HCT116 (cell line): ENCODE measurements around the gene ADAMTS3. TPM values are rescaled to one million over a fixed set of nuclear protein-coding genes. Genes with fewer than 3 reads are reported as not detected.

Experiments
- ATAC-seq: fragments of 200-7000 bp; cut with Tn5 transposase; 2 replicates; pipeline ENCODE4 v1.9.1; 2020; ENCODE audit warnings: mild to moderate bottlenecking, moderate library complexity
- Bru-seq: library from RNA; stranded (reverse); fragments of 400-500 nt; gene quantifications from one replicate; lab custom pipeline; 2021; lab: Mats Ljungman, UMichigan
- BruChase-seq, 2 experiments: library from RNA; stranded (reverse); fragments of 400-500 nt; gene quantifications; one replicate each; lab custom pipeline; 2021; lab: Mats Ljungman, UMichigan
- BruUV-seq: library from RNA; stranded (reverse); fragments of 400-500 nt; replicated peaks from 2 replicates; lab custom pipeline; 2021; lab: Mats Ljungman, UMichigan
- CTCF ChIA-PET: fragments of 300-600 bp; sonication (Branson Sonifier 250); formaldehyde crosslinking; loops from one replicate; lab custom pipeline; 2021; ENCODE audit warnings: antibody characterized with exemption; lab: Charles Lee
- POLR2A ChIA-PET: fragments of 300-600, 350-600 bp; sonication (Branson Sonifier 250); formaldehyde crosslinking; loops from one replicate; lab custom pipeline; 2021; ENCODE audit warnings: antibody characterized with exemption; lab: Charles Lee
- RAD21 ChIA-PET, 2 experiments: fragments of 300-600 bp; sonication (Branson Sonifier 250); formaldehyde crosslinking; loops; one replicate each; lab custom pipeline; 2023; ENCODE audit warnings: low total read pairs in 2 of 2; ENCODE audit not compliant: uncharacterized antibody in 2 of 2, unreplicated experiment in 2 of 2, low non-redundant PET in 1 of 2; lab: Charles Lee
- DNase-seq: peaks from one replicate; pipeline ENCODE4 v3.0.0-alpha.2; 2010; ENCODE audit warnings: low read depth, low spot score
- H2AFZ ChIP-seq: fragments of 200-600 bp; shearing (Covaris generic), sonication (generic); 2 replicates; pipeline ENCODE4 v1.6.1; 2017; ENCODE audit warnings: low read depth, mixed run types, mixed read lengths, antibody characterized with exemption, low read length; ENCODE audit not compliant: poor library complexity, severe bottlenecking
- H3K27ac ChIP-seq: 2 replicates; pipeline ENCODE4 v1.5.1; 2012; ENCODE audit warnings: low read depth, low read length
- H3K27me3 ChIP-seq: fragments of 200-600 bp; sonication (generic); 2 replicates; pipeline ENCODE4 v1.6.1; 2016; ENCODE audit warnings: mixed run types, low read length, mixed read lengths; ENCODE audit not compliant: insufficient read depth
- H3K36me3 ChIP-seq, 2 experiments: fragments of 200-500 bp in 1 of 2; fragments of 200-600 bp in 1 of 2; sonication (Bioruptor generic) in 1 of 2; sonication (generic) in 1 of 2; 2 replicates each; pipeline versions ENCODE4 v1.5.1 to v1.6.1; 2014 to 2016; ENCODE audit warnings: low read length in 2 of 2, inconsistent platforms in 1 of 2, mixed read lengths in 1 of 2, mixed run types in 1 of 2; ENCODE audit not compliant: insufficient read depth in 2 of 2, control insufficient read depth in 1 of 2
- H3K4me1 ChIP-seq, 2 experiments: fragments of 200-600 bp in 1 of 2; sonication (generic) in 1 of 2; 2 replicates each; pipeline versions ENCODE4 v1.5.1 to v1.6.1; 2012 to 2017; ENCODE audit warnings: low read length in 2 of 2, inconsistent platforms in 1 of 2, mild to moderate bottlenecking in 1 of 2, mixed read lengths in 1 of 2, mixed run types in 1 of 2, moderate library complexity in 1 of 2; ENCODE audit not compliant: insufficient read depth in 2 of 2, control insufficient read depth in 1 of 2
- H3K4me2 ChIP-seq: fragments of 200-600 bp; sonication (generic); 2 replicates; pipeline ENCODE4 v1.6.1; 2017; ENCODE audit warnings: mixed run types, low read length, mixed read lengths
- H3K4me3 ChIP-seq, 2 experiments: fragments of 200-600 bp in 1 of 2; sonication (generic) in 1 of 2; replicated peaks in 1 of 2; 2 replicates each; pipeline ENCODE4 v1.5.1; 2011 to 2016; ENCODE audit warnings: low read length in 2 of 2, control low read depth in 1 of 2, low read depth in 1 of 2, mild to moderate bottlenecking in 1 of 2, mixed read lengths in 1 of 2, mixed run types in 1 of 2
- H3K79me2 ChIP-seq: fragments of 200-600 bp; sonication (generic); 2 replicates; pipeline ENCODE4 v1.6.1; 2017; ENCODE audit warnings: mild to moderate bottlenecking, mixed run types, low read length, moderate library complexity, mixed read lengths; ENCODE audit not compliant: insufficient read depth
- H3K9ac ChIP-seq: fragments of 200-600 bp; sonication (generic); 2 replicates; pipeline ENCODE4 v1.6.1; 2016; ENCODE audit warnings: low read length, mixed read lengths
- H3K9me2 ChIP-seq: fragments of 200-600 bp; sonication (generic), shearing (Covaris generic); 2 replicates; pipeline ENCODE4 v1.6.1; 2017; ENCODE audit warnings: mixed run types, mild to moderate bottlenecking, moderate library complexity; ENCODE audit not compliant: insufficient read depth
- H3K9me3 ChIP-seq, 2 experiments: fragments of 200-500 bp in 1 of 2; fragments of 200-600 bp in 1 of 2; sonication (Bioruptor generic) in 1 of 2; sonication (generic) in 1 of 2; 2 replicates each; pipeline ENCODE4 v1.6.1; 2014 to 2017; ENCODE audit warnings: low read length in 2 of 2, mixed read lengths in 2 of 2, inconsistent platforms in 1 of 2, low read depth in 1 of 2, mild to moderate bottlenecking in 1 of 2, mixed run types in 1 of 2, moderate library complexity in 1 of 2; ENCODE audit not compliant: control insufficient read depth in 1 of 2, insufficient read depth in 1 of 2
- H4K20me1 ChIP-seq: fragments of 200-600 bp; sonication (generic), shearing (Covaris generic); 2 replicates; pipeline ENCODE4 v1.6.1; 2017; ENCODE audit warnings: mixed run types, mild to moderate bottlenecking, moderate library complexity; ENCODE audit not compliant: insufficient read depth
- CBX3 ChIP-seq: IDR thresholded peaks from 2 replicates; pipeline ENCODE4 v1.6.1; 2012; ENCODE audit warnings: low read depth
- EGR1 ChIP-seq: IDR thresholded peaks from 2 replicates; pipeline ENCODE4 v1.6.1; 2012; ENCODE audit warnings: low read depth
- ELF1 ChIP-seq: IDR thresholded peaks from 2 replicates; pipeline ENCODE4 v1.6.1; 2012; ENCODE audit warnings: low read depth, borderline replicate concordance
- EZH2phosphoT487 ChIP-seq: fragments of 200-600 bp; IDR thresholded peaks from 2 replicates; pipeline ENCODE4 v1.6.1; 2018; ENCODE audit warnings: antibody characterized with exemption, borderline replicate concordance
- FOSL1 ChIP-seq: IDR thresholded peaks from 2 replicates; pipeline ENCODE4 v1.6.1; 2012; ENCODE audit warnings: low read depth
- MAX ChIP-seq: IDR thresholded peaks from 2 replicates; pipeline ENCODE4 v1.6.1; 2012
- RAD21 ChIP-seq: IDR thresholded peaks from 2 replicates; pipeline ENCODE4 v1.6.1; 2012; ENCODE audit warnings: low read depth, mild to moderate bottlenecking
- SIN3A ChIP-seq: IDR thresholded peaks from 2 replicates; pipeline ENCODE4 v1.6.1; 2012; ENCODE audit warnings: low read depth
- SP1 ChIP-seq: IDR thresholded peaks from 2 replicates; pipeline ENCODE4 v1.6.1; 2012; ENCODE audit warnings: low read depth
- SRF ChIP-seq: IDR thresholded peaks from 2 replicates; pipeline ENCODE4 v1.6.1; 2012; ENCODE audit warnings: low read depth
- TCF7L2 ChIP-seq: IDR thresholded peaks from 2 replicates; pipeline ENCODE4 v1.7.0; 2011; ENCODE audit warnings: borderline replicate concordance, inconsistent platforms; ENCODE audit not compliant: insufficient read depth, insufficient read length; ENCODE audit errors: extremely low read depth
- YY1 ChIP-seq: IDR thresholded peaks from 2 replicates; pipeline ENCODE4 v1.6.1; 2011; ENCODE audit warnings: low read length, low read depth, moderate library complexity, mild to moderate bottlenecking; ENCODE audit not compliant: insufficient replicate concordance; ENCODE audit errors: extremely low read depth
- ZFX ChIP-seq: fragments of 450-650 bp; IDR thresholded peaks from 2 replicates; pipeline ENCODE4 v1.6.1; 2017
- intact Hi-C: fragments of 100-400 bp; cut with micrococcal nuclease; formaldehyde crosslinking; loops from 2 replicates; pipeline ENCODE4 v1.10.0; 2022
- long read RNA-seq: library from polyadenylated mRNA; unstranded; transcript quantifications from one replicate; pipeline ENCODE4 v2.0.0, GENCODE V29; 2021; ENCODE audit not compliant: unreplicated experiment
- polyA plus RNA-seq: library from polyadenylated mRNA; unstranded; fragments of >200 nt; gene quantifications from 2 replicates; pipeline ENCODE4 v1.2.1, GENCODE V29; 2012; ENCODE audit warnings: missing spikeins
- total RNA-seq: library from RNA; stranded (reverse); gene quantifications from one replicate; pipeline ENCODE4 v1.2.1, GENCODE V29; 2021; ENCODE audit not compliant: unreplicated experiment
- TF ChIP-seq, protein P1 (sequence below), 3 experiments: fragments of 200-600 bp in 1 of 3; sonication (generic) in 1 of 3; IDR thresholded peaks in 2 of 3; conservative IDR thresholded peaks in 1 of 3; 2 replicates each; pipeline ENCODE4 v1.5.1; 2012 to 2017; ENCODE audit warnings: low read depth in 2 of 3, low read length in 2 of 3, antibody characterized with exemption in 1 of 3, borderline replicate concordance in 1 of 3, control low read depth in 1 of 3, mild to moderate bottlenecking in 1 of 3, mixed read lengths in 1 of 3, mixed run types in 1 of 3, moderate library complexity in 1 of 3; ENCODE audit not compliant: insufficient read depth in 1 of 3
- TF ChIP-seq, protein P2 (sequence below): IDR thresholded peaks from 2 replicates; pipeline ENCODE4 v1.6.1; 2012
- TF ChIP-seq, protein P3 (sequence below): IDR thresholded peaks from 2 replicates; pipeline ENCODE4 v1.6.1; 2011; ENCODE audit warnings: mild to moderate bottlenecking, low read length, moderate library complexity; ENCODE audit not compliant: insufficient replicate concordance; ENCODE audit errors: extremely low read depth

ADAMTS3 gene
- not detected for total RNA-seq
- not detected in 2 replicates for polyA plus RNA-seq
- percentile 4 among the genes with signal in this experiment for Bru-seq, nascent RNA
- BruChase-seq, experiment 1, labeled RNA remaining after a 6-hour chase, result percentile 1 among the genes with signal in this experiment
- percentile 1 among the genes with signal in this experiment for BruChase-seq, experiment 2, labeled RNA remaining after a 2-hour chase
- long read RNA-seq, result 0 reads

DNA sequence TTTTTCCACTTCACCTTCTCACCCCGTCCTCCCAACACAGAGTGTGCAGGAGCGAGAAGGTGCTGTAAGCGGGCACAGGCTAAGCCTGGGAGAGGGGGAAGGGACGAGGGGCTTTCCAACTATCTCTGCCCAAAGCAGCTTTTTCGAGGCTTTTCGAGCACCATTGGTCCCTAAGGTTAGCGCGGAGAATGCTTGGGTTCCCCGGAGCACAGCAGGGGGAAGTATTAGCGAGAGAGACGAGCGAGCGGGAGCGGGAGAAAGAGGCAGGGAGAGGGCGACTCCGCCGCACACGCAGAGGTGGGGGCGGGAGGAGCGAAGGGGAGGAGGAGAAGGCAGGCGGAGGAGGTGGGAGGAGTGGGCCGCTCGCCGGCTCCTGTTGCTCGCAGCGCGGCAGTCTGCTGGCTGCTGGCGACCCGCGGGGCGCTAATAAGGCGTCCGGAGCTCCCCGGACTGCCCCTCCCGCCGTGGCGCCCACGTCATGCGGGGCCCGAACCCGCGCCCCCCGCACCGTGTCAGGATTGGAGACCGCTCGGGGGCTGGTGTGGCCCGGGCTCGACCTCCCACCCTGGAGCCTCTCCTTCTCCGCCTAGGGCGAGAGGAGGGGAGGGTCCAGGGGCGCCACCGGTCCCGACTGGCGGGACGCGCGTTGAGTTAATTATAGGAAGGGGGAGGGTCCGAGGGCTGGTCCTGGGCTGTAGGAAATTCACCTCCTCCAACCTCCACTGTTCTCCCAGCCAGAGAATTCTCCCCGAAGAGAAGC, at the start of gene ADAMTS3:
Gene ADAMTS3, minus strand, starts transcription at position 263 of the 760 bp plus-strand sequence. CDS start 459 bp downstream, outside the sequence.
- BruUV-seq, result no TSS peak
- RAD21 ChIA-PET, result no interaction called here
- intact Hi-C loops, result no loop called here
- CTCF ChIA-PET, result no interaction called here
- Histone ChIP-seq H4K20me1 (no peaks in the 10 kb centered on the region), H3K9me2 (no peaks in the 10 kb centered on the region), H3K4me2 (no peak within 1 kb of the TSS), H3K27me3 (no peaks in the 10 kb centered on the region), H3K9ac (no peak within 1 kb of the TSS), H3K36me3 (no peaks in the 10 kb centered on the region), H3K4me3 (no peak within 1 kb of the TSS), H3K4me1 (no peaks in the 10 kb centered on the region), H3K9me3 (no peaks in the 10 kb centered on the region; a peak in 1 of 4 replicates), H2AFZ (no peak within 1 kb of the TSS), H3K27ac (no peak within 1 kb of the TSS), H3K79me2 (no peaks in the 10 kb centered on the region)
- DNase-seq (no peak), ATAC-seq (no peak)
- no peak for TF ChIP-seq SP1
- TF ChIP-seq, protein P1, sequence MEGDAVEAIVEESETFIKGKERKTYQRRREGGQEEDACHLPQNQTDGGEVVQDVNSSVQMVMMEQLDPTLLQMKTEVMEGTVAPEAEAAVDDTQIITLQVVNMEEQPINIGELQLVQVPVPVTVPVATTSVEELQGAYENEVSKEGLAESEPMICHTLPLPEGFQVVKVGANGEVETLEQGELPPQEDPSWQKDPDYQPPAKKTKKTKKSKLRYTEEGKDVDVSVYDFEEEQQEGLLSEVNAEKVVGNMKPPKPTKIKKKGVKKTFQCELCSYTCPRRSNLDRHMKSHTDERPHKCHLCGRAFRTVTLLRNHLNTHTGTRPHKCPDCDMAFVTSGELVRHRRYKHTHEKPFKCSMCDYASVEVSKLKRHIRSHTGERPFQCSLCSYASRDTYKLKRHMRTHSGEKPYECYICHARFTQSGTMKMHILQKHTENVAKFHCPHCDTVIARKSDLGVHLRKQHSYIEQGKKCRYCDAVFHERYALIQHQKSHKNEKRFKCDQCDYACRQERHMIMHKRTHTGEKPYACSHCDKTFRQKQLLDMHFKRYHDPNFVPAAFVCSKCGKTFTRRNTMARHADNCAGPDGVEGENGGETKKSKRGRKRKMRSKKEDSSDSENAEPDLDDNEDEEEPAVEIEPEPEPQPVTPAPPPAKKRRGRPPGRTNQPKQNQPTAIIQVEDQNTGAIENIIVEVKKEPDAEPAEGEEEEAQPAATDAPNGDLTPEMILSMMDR (IDR thresholded peaks at IDR 0.05 in 2 of 3, conservative IDR thresholded peaks at IDR 0.05 in 1 of 3; ENCODE audit: borderline replicate concordance in 1 of 3, insufficient read depth in 1 of 3, low read depth in 2 of 3, low read length in 2 of 3), result no peak
- no peak for TF ChIP-seq ZFX
- TF ChIP-seq, protein P2, sequence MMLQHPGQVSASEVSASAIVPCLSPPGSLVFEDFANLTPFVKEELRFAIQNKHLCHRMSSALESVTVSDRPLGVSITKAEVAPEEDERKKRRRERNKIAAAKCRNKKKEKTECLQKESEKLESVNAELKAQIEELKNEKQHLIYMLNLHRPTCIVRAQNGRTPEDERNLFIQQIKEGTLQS, result no peak
- no peak for TF ChIP-seq SIN3A
- TF ChIP-seq FOSL1, result no peak
- TF ChIP-seq RAD21, result no peak
- TF ChIP-seq EZH2phosphoT487, result no peak
- TF ChIP-seq EGR1, result no peak
- TF ChIP-seq SRF, result no peak
- no peak for TF ChIP-seq CBX3
- TF ChIP-seq TCF7L2, result no peak
- no peak for TF ChIP-seq YY1
- TF ChIP-seq, protein P3, sequence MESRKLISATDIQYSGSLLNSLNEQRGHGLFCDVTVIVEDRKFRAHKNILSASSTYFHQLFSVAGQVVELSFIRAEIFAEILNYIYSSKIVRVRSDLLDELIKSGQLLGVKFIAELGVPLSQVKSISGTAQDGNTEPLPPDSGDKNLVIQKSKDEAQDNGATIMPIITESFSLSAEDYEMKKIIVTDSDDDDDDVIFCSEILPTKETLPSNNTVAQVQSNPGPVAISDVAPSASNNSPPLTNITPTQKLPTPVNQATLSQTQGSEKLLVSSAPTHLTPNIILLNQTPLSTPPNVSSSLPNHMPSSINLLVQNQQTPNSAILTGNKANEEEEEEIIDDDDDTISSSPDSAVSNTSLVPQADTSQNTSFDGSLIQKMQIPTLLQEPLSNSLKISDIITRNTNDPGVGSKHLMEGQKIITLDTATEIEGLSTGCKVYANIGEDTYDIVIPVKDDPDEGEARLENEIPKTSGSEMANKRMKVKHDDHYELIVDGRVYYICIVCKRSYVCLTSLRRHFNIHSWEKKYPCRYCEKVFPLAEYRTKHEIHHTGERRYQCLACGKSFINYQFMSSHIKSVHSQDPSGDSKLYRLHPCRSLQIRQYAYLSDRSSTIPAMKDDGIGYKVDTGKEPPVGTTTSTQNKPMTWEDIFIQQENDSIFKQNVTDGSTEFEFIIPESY, result no peak
- no peak for TF ChIP-seq MAX
- no peak for TF ChIP-seq ELF1
- POLR2A ChIA-PET, result no interaction called here
